ENCODE results near the gene PRKCA. TPM values are rescaled to one million over a fixed set of nuclear protein-coding genes. Genes with fewer than 3 reads are reported as not detected.

The PRKCA gene
- polyA plus RNA-seq, 2 donors = 1.2 to 1.3 TPM

DNA sequence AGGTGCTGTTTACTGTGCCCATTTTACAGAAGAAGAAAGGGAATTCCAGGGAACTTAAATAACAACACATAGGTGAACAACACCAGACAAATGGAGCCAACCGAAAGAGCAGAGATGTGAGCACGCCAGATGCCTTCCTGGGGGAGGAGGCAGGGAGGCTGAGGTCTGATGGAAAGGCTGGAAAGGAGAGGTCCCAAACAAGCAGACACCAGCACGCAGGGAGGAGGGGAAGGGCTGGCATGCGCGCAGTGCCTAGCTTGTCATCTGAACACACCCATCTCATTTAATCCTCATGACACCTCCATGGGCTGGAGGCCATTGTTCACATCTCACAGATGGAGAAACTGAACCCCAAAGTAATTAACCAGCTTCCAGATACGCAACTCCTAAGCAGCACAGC, 511.6 kb downstream of the PRKCA start:
- WGBS, 2 donors = 82 to 83% methylated on average over 6 of the region's 6 CpGs

DNA sequence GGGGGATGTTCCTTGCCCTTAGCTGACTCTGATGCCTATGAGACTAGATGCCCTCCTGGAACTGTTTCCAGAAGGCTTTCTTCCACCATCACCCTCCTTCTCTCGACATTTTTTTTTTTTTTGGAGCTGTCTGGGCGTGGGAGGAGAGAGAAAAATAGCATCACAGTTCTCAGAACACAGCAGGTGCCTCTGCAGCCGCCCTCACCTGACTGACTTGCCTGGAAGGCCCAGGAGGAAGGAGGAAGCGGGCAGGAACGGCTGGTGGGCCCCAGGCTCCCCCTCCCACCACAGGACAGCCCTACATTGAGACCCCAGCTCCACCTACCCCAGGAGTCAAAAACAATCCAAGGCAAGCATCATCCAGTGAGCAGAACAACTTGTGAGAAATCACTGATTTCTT, 512.2 kb downstream of the PRKCA start:
- WGBS, 2 donors = 45 to 50% methylated on average over 5 of the region's 5 CpGs
- H3K27me3 ChIP-seq (ENCODE audit: control insufficient read depth in 1 of 2, insufficient read depth in 2 of 2, low read length in 2 of 2) = no peaks in the 10 kb centered on the region
- peaks cover 5 to 9% of the 10 kb centered on the region in 2 donors for H3K9me3 ChIP-seq (ENCODE audit: control insufficient read depth in 2 of 2, insufficient read depth in 1 of 2, low read depth in 1 of 2, low read length in 1 of 2)
- peaks cover 0 to 2% of the 10 kb centered on the region in 2 donors for H3K4me1 ChIP-seq (ENCODE audit: control insufficient read depth in 2 of 2, insufficient read depth in 2 of 2, low read length in 1 of 2)
- H3K27ac ChIP-seq (ENCODE audit: low read depth in 2 of 2, low read length in 1 of 2) = no peak overlapping the region
- no peaks in the 10 kb centered on the region for H3K36me3 ChIP-seq (ENCODE audit: control insufficient read depth in 2 of 2, insufficient read depth in 2 of 2, low read length in 1 of 2)
- H3K4me3 ChIP-seq (ENCODE audit: low read depth in 1 of 2, low read length in 2 of 2) = no peak overlapping the region

More for the DNA sequence above, 511.6 kb downstream of the PRKCA start:
- Histone ChIP-seq H3K4me3 (ENCODE audit: low read depth in 1 of 2, low read length in 2 of 2) (no peak overlapping the region), H3K9me3 (ENCODE audit: control insufficient read depth in 2 of 2, insufficient read depth in 1 of 2, low read depth in 1 of 2, low read length in 1 of 2) (peaks cover 5 to 9% of the 10 kb centered on the region in 2 donors), H3K36me3 (ENCODE audit: control insufficient read depth in 2 of 2, insufficient read depth in 2 of 2, low read length in 1 of 2) (no peaks in the 10 kb centered on the region), H3K27me3 (ENCODE audit: control insufficient read depth in 1 of 2, insufficient read depth in 2 of 2, low read length in 2 of 2) (no peaks in the 10 kb centered on the region), H3K4me1 (ENCODE audit: control insufficient read depth in 2 of 2, insufficient read depth in 2 of 2, low read length in 1 of 2) (peaks cover 0 to 2% of the 10 kb centered on the region in 2 donors), H3K27ac (ENCODE audit: low read depth in 2 of 2, low read length in 1 of 2) (no peak overlapping the region)

DNA sequence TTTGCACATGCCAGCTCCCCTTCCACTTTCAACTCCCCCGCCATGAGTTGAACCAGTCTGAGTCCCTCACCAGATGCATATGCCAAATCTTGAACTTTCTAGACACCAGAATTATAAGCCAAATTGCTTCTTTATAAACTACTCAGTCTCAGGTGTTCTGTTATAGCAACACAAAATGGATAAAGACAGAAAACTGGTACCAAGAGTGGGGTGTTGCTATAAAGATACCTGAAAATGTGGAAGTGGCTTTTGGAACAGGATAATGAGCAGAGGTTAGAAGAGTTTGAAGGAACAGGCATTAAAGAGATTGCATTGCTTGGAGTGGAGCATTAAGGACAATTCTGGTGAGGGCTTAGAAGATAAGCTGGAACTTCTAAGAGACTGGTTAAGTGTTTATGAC, 515.3 kb downstream of the PRKCA start:
- Histone ChIP-seq H3K36me3 (ENCODE audit: control insufficient read depth in 2 of 2, insufficient read depth in 2 of 2, low read length in 1 of 2) (no peaks in the 10 kb centered on the region), H3K27ac (ENCODE audit: low read depth in 2 of 2, low read length in 1 of 2) (no peak overlapping the region), H3K4me3 (ENCODE audit: low read depth in 1 of 2, low read length in 2 of 2) (no peak overlapping the region), H3K27me3 (ENCODE audit: control insufficient read depth in 1 of 2, insufficient read depth in 2 of 2, low read length in 2 of 2) (no peaks in the 10 kb centered on the region), H3K9me3 (ENCODE audit: control insufficient read depth in 2 of 2, insufficient read depth in 1 of 2, low read depth in 1 of 2, low read length in 1 of 2) (peaks cover 5 to 7% of the 10 kb centered on the region in 2 donors), H3K4me1 (ENCODE audit: control insufficient read depth in 2 of 2, insufficient read depth in 2 of 2, low read length in 1 of 2) (no peaks in the 10 kb centered on the region)
- 88 to 100% methylated on average over 1 of the region's 1 CpG for whole genome bisulfite sequencing, 2 donors

DNA sequence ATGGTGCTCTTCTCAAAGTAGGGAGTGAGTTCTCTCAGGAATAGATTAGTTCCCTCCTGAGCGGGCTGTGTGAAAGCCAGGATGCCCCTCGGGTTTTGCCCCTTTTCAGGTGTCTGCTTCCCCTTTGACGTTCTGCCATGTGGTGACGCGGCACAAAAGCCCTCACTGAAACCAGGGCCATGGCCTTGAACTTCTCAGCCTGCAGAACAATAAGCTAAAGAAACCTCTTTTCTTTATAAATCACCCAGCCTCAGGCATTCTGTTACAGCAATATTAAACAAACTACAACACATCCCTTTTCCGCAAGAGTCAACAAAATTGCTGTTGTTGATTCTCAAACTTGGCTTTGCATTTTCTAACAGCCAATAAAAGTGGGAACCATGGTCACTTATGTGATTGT, 517.1 kb downstream of the PRKCA start:
- 74 to 75% methylated on average over 6 of the region's 6 CpGs for WGBS, 2 donors
- no peak overlapping the region for H3K4me3 ChIP-seq (ENCODE audit: low read depth in 1 of 2, low read length in 2 of 2)
- H3K9me3 ChIP-seq (ENCODE audit: control insufficient read depth in 2 of 2, insufficient read depth in 1 of 2, low read depth in 1 of 2, low read length in 1 of 2) = peaks cover 5% of the 10 kb centered on the region in 2 donors
- no peaks in the 10 kb centered on the region for H3K36me3 ChIP-seq (ENCODE audit: control insufficient read depth in 2 of 2, insufficient read depth in 2 of 2, low read length in 1 of 2)
- H3K4me1 ChIP-seq (ENCODE audit: control insufficient read depth in 2 of 2, insufficient read depth in 2 of 2, low read length in 1 of 2) = no peaks in the 10 kb centered on the region
- no peaks in the 10 kb centered on the region for H3K27me3 ChIP-seq (ENCODE audit: control insufficient read depth in 1 of 2, insufficient read depth in 2 of 2, low read length in 2 of 2)
- no peak overlapping the region for H3K27ac ChIP-seq (ENCODE audit: low read depth in 2 of 2, low read length in 1 of 2)

DNA sequence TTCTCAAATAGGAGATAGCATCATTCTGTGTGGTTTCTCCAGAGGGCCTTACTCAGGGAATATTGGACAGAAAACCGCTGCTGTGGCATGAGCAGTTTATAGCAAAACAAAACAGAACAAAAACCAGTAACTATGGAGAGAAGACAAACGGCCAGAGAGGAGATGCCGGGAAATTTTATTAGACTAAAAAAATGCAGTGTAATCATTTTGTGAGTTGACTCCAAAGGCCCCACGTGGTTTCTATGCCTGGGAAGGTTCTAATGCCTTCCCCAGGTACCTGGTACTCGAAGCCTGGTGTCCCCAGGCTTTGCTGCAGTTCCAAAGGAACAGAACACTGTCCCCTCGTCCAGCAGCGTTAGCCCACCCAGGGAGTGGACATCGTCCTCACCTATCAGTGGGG, 519.6 kb downstream of the PRKCA start:
- no peaks in the 10 kb centered on the region for H3K36me3 ChIP-seq (ENCODE audit: control insufficient read depth in 2 of 2, insufficient read depth in 2 of 2, low read length in 1 of 2)
- H3K4me3 ChIP-seq (ENCODE audit: low read depth in 1 of 2, low read length in 2 of 2) = no peak overlapping the region
- no peaks in the 10 kb centered on the region for H3K27me3 ChIP-seq (ENCODE audit: control insufficient read depth in 1 of 2, insufficient read depth in 2 of 2, low read length in 2 of 2)
- peaks cover 5% of the 10 kb centered on the region in 2 donors for H3K9me3 ChIP-seq (ENCODE audit: control insufficient read depth in 2 of 2, insufficient read depth in 1 of 2, low read depth in 1 of 2, low read length in 1 of 2)
- H3K27ac ChIP-seq (ENCODE audit: low read depth in 2 of 2, low read length in 1 of 2) = no peak overlapping the region
- H3K4me1 ChIP-seq (ENCODE audit: control insufficient read depth in 2 of 2, insufficient read depth in 2 of 2, low read length in 1 of 2) = no peaks in the 10 kb centered on the region
- 70 to 76% methylated on average over 8 of the region's 8 CpGs for WGBS, 2 donors

DNA sequence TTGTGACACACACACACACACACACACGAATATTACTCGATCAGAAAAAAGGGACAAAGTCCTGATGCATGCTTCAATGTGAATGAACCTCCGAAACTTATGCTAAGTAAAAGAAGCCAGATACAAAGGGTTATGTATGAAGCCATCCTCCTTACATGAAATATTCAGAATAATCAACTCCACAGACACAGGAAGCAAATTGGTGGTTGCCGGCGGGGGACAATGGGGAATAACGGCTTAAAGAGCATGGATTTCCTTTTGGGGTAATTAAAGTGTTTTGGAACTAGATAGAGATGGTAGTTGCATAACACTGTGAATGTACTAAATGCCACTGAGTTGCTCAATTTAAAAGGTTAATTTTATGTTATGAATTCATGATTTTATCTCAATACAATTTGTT, 524.4 kb downstream of the PRKCA start:
- no peaks in the 10 kb centered on the region for H3K27me3 ChIP-seq (ENCODE audit: control insufficient read depth in 1 of 2, insufficient read depth in 2 of 2, low read length in 2 of 2)
- WGBS, 2 donors = 76 to 85% methylated on average over 6 of the region's 6 CpGs
- peaks cover 0 to 3% of the 10 kb centered on the region in 2 donors for H3K4me1 ChIP-seq (ENCODE audit: control insufficient read depth in 2 of 2, insufficient read depth in 2 of 2, low read length in 1 of 2)
- peaks cover 0 to 2% of the 10 kb centered on the region in 2 donors for H3K9me3 ChIP-seq (ENCODE audit: control insufficient read depth in 2 of 2, insufficient read depth in 1 of 2, low read depth in 1 of 2, low read length in 1 of 2)
- no peak overlapping the region for H3K4me3 ChIP-seq (ENCODE audit: low read depth in 1 of 2, low read length in 2 of 2)
- no peaks in the 10 kb centered on the region for H3K36me3 ChIP-seq (ENCODE audit: control insufficient read depth in 2 of 2, insufficient read depth in 2 of 2, low read length in 1 of 2)
- no peak overlapping the region for H3K27ac ChIP-seq (ENCODE audit: low read depth in 2 of 2, low read length in 1 of 2)

DNA sequence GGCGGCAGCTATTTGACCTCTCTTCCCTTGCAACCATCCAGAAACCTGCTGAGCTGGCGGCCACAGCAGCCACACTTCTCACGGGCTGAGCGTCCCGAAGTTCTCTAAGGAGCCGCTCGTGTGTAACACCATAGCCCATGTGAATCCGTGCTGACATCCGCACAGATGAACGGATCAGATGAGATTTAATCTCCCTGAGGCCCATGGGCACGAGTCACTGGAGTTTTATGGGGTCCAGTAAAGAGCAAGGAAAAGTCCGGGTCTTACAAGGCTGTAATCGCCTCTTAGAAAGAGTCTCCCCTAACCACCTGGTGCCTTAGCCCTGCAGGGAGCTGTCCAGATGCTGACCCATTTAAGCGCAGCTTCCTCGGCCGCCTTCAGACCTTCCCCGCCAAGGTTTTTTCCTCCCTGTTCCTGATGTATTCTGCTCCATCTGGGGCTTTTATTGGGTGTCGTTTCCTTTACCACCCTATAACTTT, 527.0 kb downstream of the PRKCA start:
- no peak overlapping the region for H3K27ac ChIP-seq (ENCODE audit: low read depth in 2 of 2, low read length in 1 of 2)
- no peaks in the 10 kb centered on the region for H3K36me3 ChIP-seq (ENCODE audit: control insufficient read depth in 2 of 2, insufficient read depth in 2 of 2, low read length in 1 of 2)
- H3K4me1 ChIP-seq (ENCODE audit: control insufficient read depth in 2 of 2, insufficient read depth in 2 of 2, low read length in 1 of 2) = peaks cover 0 to 3% of the 10 kb centered on the region in 2 donors
- H3K4me3 ChIP-seq (ENCODE audit: low read depth in 1 of 2, low read length in 2 of 2) = no peak overlapping the region
- WGBS, 2 donors = 5 to 7% methylated on average over 18 of the region's 18 CpGs
- peaks cover 0 to 2% of the 10 kb centered on the region in 2 donors for H3K9me3 ChIP-seq (ENCODE audit: control insufficient read depth in 2 of 2, insufficient read depth in 1 of 2, low read depth in 1 of 2, low read length in 1 of 2)
- peaks cover 0 to 3% of the 10 kb centered on the region in 2 donors for H3K27me3 ChIP-seq (ENCODE audit: control insufficient read depth in 1 of 2, insufficient read depth in 2 of 2, low read length in 2 of 2)

DNA sequence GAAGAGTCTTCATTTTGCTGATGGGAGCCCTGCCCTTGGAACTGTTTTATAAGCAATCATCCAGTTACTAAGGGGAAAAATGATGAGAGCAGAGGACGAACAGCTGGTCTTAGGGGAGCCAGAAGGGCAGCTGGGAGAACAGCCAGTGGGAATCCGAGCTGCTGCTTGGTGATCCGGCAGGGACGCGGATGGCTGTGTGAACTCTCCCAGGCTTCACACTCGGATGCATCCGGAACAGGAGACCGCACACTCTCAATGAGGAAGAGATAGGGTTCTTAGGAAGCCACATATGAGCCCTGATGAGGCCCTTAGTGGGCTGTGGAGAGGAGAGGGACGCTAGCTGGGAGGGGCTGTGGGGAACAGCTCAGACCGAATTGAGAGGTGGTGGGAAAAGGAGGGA, 527.5 kb downstream of the PRKCA start:
- Histone ChIP-seq H3K27ac (ENCODE audit: low read depth in 2 of 2, low read length in 1 of 2) (no peak overlapping the region), H3K4me3 (ENCODE audit: low read depth in 1 of 2, low read length in 2 of 2) (no peak overlapping the region), H3K27me3 (ENCODE audit: control insufficient read depth in 1 of 2, insufficient read depth in 2 of 2, low read length in 2 of 2) (peaks cover 0 to 6% of the 10 kb centered on the region in 2 donors), H3K9me3 (ENCODE audit: control insufficient read depth in 2 of 2, insufficient read depth in 1 of 2, low read depth in 1 of 2, low read length in 1 of 2) (peaks cover 0 to 2% of the 10 kb centered on the region in 2 donors), H3K4me1 (ENCODE audit: control insufficient read depth in 2 of 2, insufficient read depth in 2 of 2, low read length in 1 of 2) (peaks cover 0 to 3% of the 10 kb centered on the region in 2 donors), H3K36me3 (ENCODE audit: control insufficient read depth in 2 of 2, insufficient read depth in 2 of 2, low read length in 1 of 2) (no peaks in the 10 kb centered on the region)
- WGBS, 2 donors = 13 to 14% methylated on average over 10 of the region's 10 CpGs

DNA sequence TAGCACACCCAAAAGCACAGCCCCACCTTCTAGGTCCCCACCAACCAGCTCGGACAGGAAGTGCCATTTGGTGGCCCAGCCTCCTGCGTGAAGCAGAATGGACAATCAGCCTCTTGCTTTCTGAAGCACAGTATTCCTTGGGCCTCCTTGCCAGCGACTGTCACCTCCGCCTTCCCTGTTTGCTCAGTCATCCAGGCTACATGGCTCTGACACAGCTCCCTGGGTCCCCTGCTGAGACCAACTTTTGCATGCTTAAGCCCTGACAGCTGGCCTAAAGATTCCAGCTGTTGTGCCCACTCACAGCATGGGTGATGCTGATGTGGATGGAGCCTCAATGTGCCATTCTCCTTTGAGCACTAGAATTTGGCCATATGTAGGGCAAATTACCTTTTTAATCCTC, 528.0 kb downstream of the PRKCA start:
- no peak overlapping the region for H3K27ac ChIP-seq (ENCODE audit: low read depth in 2 of 2, low read length in 1 of 2)
- no peak overlapping the region for H3K4me3 ChIP-seq (ENCODE audit: low read depth in 1 of 2, low read length in 2 of 2)
- no peaks in the 10 kb centered on the region for H3K36me3 ChIP-seq (ENCODE audit: control insufficient read depth in 2 of 2, insufficient read depth in 2 of 2, low read length in 1 of 2)
- peaks cover 0 to 2% of the 10 kb centered on the region in 2 donors for H3K9me3 ChIP-seq (ENCODE audit: control insufficient read depth in 2 of 2, insufficient read depth in 1 of 2, low read depth in 1 of 2, low read length in 1 of 2)
- H3K27me3 ChIP-seq (ENCODE audit: control insufficient read depth in 1 of 2, insufficient read depth in 2 of 2, low read length in 2 of 2) = peaks cover 0 to 11% of the 10 kb centered on the region in 2 donors
- H3K4me1 ChIP-seq (ENCODE audit: control insufficient read depth in 2 of 2, insufficient read depth in 2 of 2, low read length in 1 of 2) = peaks cover 0 to 3% of the 10 kb centered on the region in 2 donors
- WGBS, 2 donors = 18 to 27% methylated on average over 4 of the region's 4 CpGs
